IMR-90 (cell line): Measurements from ENCODE around the gene FSTL5. TPM values are rescaled to one million over a fixed set of nuclear protein-coding genes. Genes with fewer than 3 reads are reported as not detected.

Source experiments
- ATAC-seq: fragments of 200-7000 bp; cut with Tn5 transposase; 2 replicates; pipeline ENCODE4 v1.9.1; 2020; ENCODE audit warnings: low read depth, mild to moderate bottlenecking, moderate library complexity
- BruUV-seq: library from RNA; stranded (reverse); fragments of 400-500 nt; replicated peaks from 2 replicates; lab custom pipeline; 2021; lab: Mats Ljungman, UMichigan
- CTCF ChIA-PET: fragments of 300-600 bp; formaldehyde crosslinking; extraction: SDS; loops from one replicate; lab custom pipeline; 2021; ENCODE audit warnings: antibody characterized with exemption; lab: Yijun Ruan, JAX
- POLR2A ChIA-PET: fragments of 300-600 bp; sonication (Branson Sonifier 250); formaldehyde crosslinking; loops from one replicate; lab custom pipeline; 2022; ENCODE audit warnings: antibody characterized with exemption; ENCODE audit not compliant: unreplicated experiment; lab: Charles Lee
- DNase-seq: peaks from one replicate; pipeline ENCODE4 v3.0.0; 2013
- H2AFZ ChIP-seq: replicated peaks from 2 replicates; pipeline ENCODE3; 2013; ENCODE audit warnings: low read length, mild to moderate bottlenecking; ENCODE audit not compliant: poor library complexity
- H2AK5ac ChIP-seq: 2 replicates; pipeline ENCODE4 v1.6.1; 2013; ENCODE audit warnings: low read depth, low read length, inconsistent platforms
- H2AK9ac ChIP-seq: replicated peaks from 2 replicates; pipeline ENCODE3; 2013; ENCODE audit warnings: mild to moderate bottlenecking, low read depth, low read length, moderate library complexity; ENCODE audit not compliant: poor library complexity
- H2BK120ac ChIP-seq: 2 replicates; pipeline ENCODE4 v1.6.1; 2013; ENCODE audit warnings: low read depth, low read length, inconsistent platforms
- H2BK15ac ChIP-seq: 3 replicates; pipeline ENCODE4 v1.6.1; 2013; ENCODE audit warnings: low read depth, low read length, inconsistent platforms
- H2BK20ac ChIP-seq: 2 replicates; pipeline ENCODE4 v1.6.1; 2013; ENCODE audit warnings: low read depth, mild to moderate bottlenecking, inconsistent platforms, low read length, moderate library complexity
- H2BK5ac ChIP-seq: 2 replicates; pipeline ENCODE4 v1.6.1; 2013; ENCODE audit warnings: mild to moderate bottlenecking, low read depth, low read length, inconsistent platforms; ENCODE audit not compliant: poor library complexity, severe bottlenecking
- H3K14ac ChIP-seq: replicated peaks from 2 replicates; pipeline ENCODE4 v1.6.1; 2013; ENCODE audit warnings: low read depth, low read length, inconsistent platforms
- H3K18ac ChIP-seq: 2 replicates; pipeline ENCODE4 v1.6.1; 2013; ENCODE audit warnings: low read depth, low read length, control low read depth
- H3K23ac ChIP-seq: 2 replicates; pipeline ENCODE4 v1.6.1; 2013; ENCODE audit warnings: low read depth, low read length, inconsistent platforms
- H3K27ac ChIP-seq: 2 replicates; pipeline ENCODE4 v1.5.1; 2013; ENCODE audit warnings: mild to moderate bottlenecking, control low read depth, low read length; ENCODE audit not compliant: insufficient read depth
- H3K27me3 ChIP-seq: 2 replicates; pipeline ENCODE4 v1.6.1; 2013; ENCODE audit warnings: low read length; ENCODE audit not compliant: control insufficient read depth, insufficient read depth
- H3K36me3 ChIP-seq: 2 replicates; pipeline ENCODE4 v1.6.1; 2013; ENCODE audit warnings: low read length, mixed read lengths; ENCODE audit not compliant: control insufficient read depth, insufficient read depth
- H3K4ac ChIP-seq: 2 replicates; pipeline ENCODE4 v1.6.1; 2013; ENCODE audit warnings: low read depth, low read length, inconsistent platforms
- H3K4me1 ChIP-seq: 2 replicates; pipeline ENCODE4 v1.6.1; 2013; ENCODE audit warnings: low read length, mixed read lengths; ENCODE audit not compliant: control insufficient read depth, insufficient read depth
- H3K4me2 ChIP-seq: 2 replicates; pipeline ENCODE4 v1.6.1; 2013; ENCODE audit warnings: low read depth, mild to moderate bottlenecking, control low read depth, low read length, moderate library complexity
- H3K4me3 ChIP-seq: 2 replicates; pipeline ENCODE4 v1.5.1; 2013; ENCODE audit warnings: low read depth, mild to moderate bottlenecking, control low read depth, low read length, moderate library complexity; ENCODE audit not compliant: insufficient read depth
- H3K56ac ChIP-seq: 2 replicates; pipeline ENCODE4 v1.6.1; 2013; ENCODE audit warnings: low read length, inconsistent platforms; ENCODE audit not compliant: insufficient read depth; ENCODE audit errors: extremely low read depth
- H3K79me1 ChIP-seq, 2 experiments: 2 replicates each; pipeline ENCODE4 v1.6.1; 2013; ENCODE audit warnings: low read length in 2 of 2, inconsistent platforms in 1 of 2, low read depth in 1 of 2
- H3K9ac ChIP-seq: 2 replicates; pipeline ENCODE4 v1.6.1; 2013; ENCODE audit warnings: low read depth, low read length, control low read depth
- H3K9me1 ChIP-seq: 2 replicates; pipeline ENCODE4 v1.6.1; 2013; ENCODE audit warnings: low read length, inconsistent platforms; ENCODE audit not compliant: insufficient read depth
- H3K9me3 ChIP-seq: 2 replicates; pipeline ENCODE4 v1.6.1; 2013; ENCODE audit warnings: low read length; ENCODE audit not compliant: control insufficient read depth, insufficient read depth
- H4K20me1 ChIP-seq: 2 replicates; pipeline ENCODE4 v1.6.1; 2013; ENCODE audit warnings: low read length, inconsistent platforms; ENCODE audit not compliant: insufficient read depth
- H4K5ac ChIP-seq: 2 replicates; pipeline ENCODE4 v1.6.1; 2013; ENCODE audit warnings: mild to moderate bottlenecking, low read depth, low read length, control low read depth
- H4K8ac ChIP-seq, 2 experiments: 2 replicates each; pipeline ENCODE4 v1.6.1; 2013; ENCODE audit warnings: low read depth in 2 of 2, low read length in 2 of 2, control low read depth in 1 of 2, inconsistent platforms in 1 of 2
- H4K91ac ChIP-seq: 2 replicates; pipeline ENCODE4 v1.6.1; 2013; ENCODE audit warnings: low read depth, low read length, inconsistent platforms; ENCODE audit not compliant: insufficient read depth
- FOS ChIP-seq: fragments of 150-350 bp; IDR thresholded peaks from 2 replicates; pipeline ENCODE4 v1.6.1; 2016; ENCODE audit warnings: low read depth, low read length
- MAZ ChIP-seq: IDR thresholded peaks from 2 replicates; pipeline ENCODE4 v1.6.1; 2012; ENCODE audit warnings: low read depth, mild to moderate bottlenecking, low read length, improper control_type of control experiment, moderate library complexity, borderline replicate concordance
- MXI1 ChIP-seq: IDR thresholded peaks from 2 replicates; pipeline ENCODE4 v1.6.1; 2012; ENCODE audit warnings: low read depth, mild to moderate bottlenecking, low read length, moderate library complexity, borderline replicate concordance
- NFE2L2 ChIP-seq: fragments of 150-350 bp; IDR thresholded peaks from 2 replicates; pipeline ENCODE4 v1.6.1; 2016; ENCODE audit warnings: low read depth, mild to moderate bottlenecking, low read length
- POLR2A ChIP-seq: IDR thresholded peaks from 2 replicates; pipeline ENCODE4 v1.6.1; 2012; ENCODE audit warnings: mild to moderate bottlenecking, low read depth, low read length
- RCOR1 ChIP-seq: IDR thresholded peaks from 2 replicates; pipeline ENCODE4 v1.6.1; 2012; ENCODE audit warnings: mild to moderate bottlenecking, low read length, improper control_type of control experiment; ENCODE audit not compliant: insufficient replicate concordance
- WGBS, 2 experiments: methylation state at CpG; one replicate each; pipeline versions ENCODE4 v1.1.5 to v1.1.7; 2013; ENCODE audit warnings: missing lambda C conversion rate in 2 of 2; ENCODE audit not compliant: insufficient read length in 1 of 2; ENCODE audit errors: extremely low coverage in 2 of 2; 5-methylcytosine and 5-hydroxymethylcytosine counted together
- dilution Hi-C: fragments of 300-500 bp; cut with HindIII; formaldehyde crosslinking; loops from one replicate; pipeline ENCODE4 v1.14.3; 2018; ENCODE audit warnings: low sequenced_read_pairs; ENCODE audit not compliant: unreplicated experiment
- in situ Hi-C: fragments of 300-500 bp; cut with MboI; formaldehyde crosslinking; loops from 3 replicates; pipeline ENCODE4 v1.14.3; 2019; ENCODE audit warnings: low sequenced_read_pairs, inconsistent platforms, mixed read lengths
- intact Hi-C: fragments of 100-400 bp; cut with micrococcal nuclease; formaldehyde crosslinking; loops from 2 replicates; pipeline ENCODE4 v1.10.0; 2022
- polyA plus RNA-seq, 3 experiments: library from polyadenylated mRNA; depleted of rRNA; stranded (reverse); fragments of >200 nt; gene quantifications; 2 replicates each; pipeline ENCODE4 v1.2.3, GENCODE V29; 2012; ENCODE audit warnings: low replicate concordance in 1 of 3
- total RNA-seq: library from RNA; depleted of rRNA; stranded (reverse); fragments of >200 nt; gene quantifications from 2 replicates; pipeline ENCODE4 v1.2.3, GENCODE V29; 2012
- TF ChIP-seq, protein P1 (sequence below): fragments of 150-350 bp; IDR thresholded peaks from 2 replicates; pipeline ENCODE4 v1.6.1; 2016; ENCODE audit warnings: low read depth, mild to moderate bottlenecking, low read length, moderate library complexity, borderline replicate concordance
- TF ChIP-seq, protein P2 (sequence below): conservative IDR thresholded peaks from 2 replicates; pipeline ENCODE4 v1.5.1; 2012; ENCODE audit warnings: mild to moderate bottlenecking, low read depth, low read length, improper control_type of control experiment

FSTL5 gene
- total and polyA plus RNA-seq, 2 of the 4 experiments (the other 2 are of a cell fraction): under 0.01 TPM; not detected in 1

DNA sequence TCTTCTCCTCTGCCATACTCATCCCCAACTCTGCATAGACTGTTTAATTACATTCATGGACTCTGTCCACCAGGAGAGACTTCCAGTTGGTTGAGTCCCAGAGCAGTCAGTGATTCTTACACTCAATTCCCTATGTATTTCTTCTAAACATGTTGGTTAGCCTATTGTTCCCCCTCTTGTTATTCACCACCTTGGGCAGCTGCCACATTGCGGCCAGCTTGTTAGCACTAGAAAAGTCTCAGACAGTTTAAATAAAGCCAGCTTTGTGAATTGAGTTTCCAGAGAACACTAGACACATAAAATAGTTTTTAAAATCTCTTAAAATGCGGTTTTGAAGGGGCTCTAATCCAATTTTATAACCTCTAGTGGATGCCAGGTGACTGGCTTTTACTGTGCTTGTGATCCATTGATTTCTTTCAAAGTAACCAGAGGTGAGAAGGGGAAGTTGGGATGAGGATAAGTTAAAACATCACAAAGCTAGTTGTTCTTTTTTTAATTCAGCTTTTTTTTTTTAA is 827.7 kb downstream of the FSTL5 start:
- no peaks in the 10 kb centered on the region for H3K4me1 ChIP-seq
- BruUV-seq: no TSS peak
- H4K20me1 ChIP-seq: no peaks in the 10 kb centered on the region
- ChIA-PET CTCF (no interaction called here), POLR2A (no interaction called here)
- H3K9me3 ChIP-seq: peaks cover 12% of the 10 kb centered on the region
- H2BK120ac ChIP-seq: no peak overlapping the region
- ATAC-seq (no peak), DNase-seq (no peak)
- H2BK15ac ChIP-seq: no peak overlapping the region
- no peak overlapping the region for H2BK20ac ChIP-seq
- H4K8ac ChIP-seq: no peak overlapping the region
- no peak overlapping the region for H4K5ac ChIP-seq
- no peak overlapping the region for H3K18ac ChIP-seq
- H3K4ac ChIP-seq: no peak overlapping the region
- no peak overlapping the region for H2AK9ac ChIP-seq
- no peak overlapping the region for H2AK5ac ChIP-seq
- dilution Hi-C loops (no loop called here), intact Hi-C loops (no loop called here), in situ Hi-C loops (no loop called here)
- H2AFZ ChIP-seq: no peak overlapping the region
- H3K27ac ChIP-seq: no peak overlapping the region
- no peak overlapping the region for H2BK5ac ChIP-seq
- no peak overlapping the region for H3K4me3 ChIP-seq
- WGBS, 2 experiments: no CpG with 5 or more reads among the region's 2 CpGs
- no peak overlapping the region for H3K14ac ChIP-seq
- H3K36me3 ChIP-seq: no peaks in the 10 kb centered on the region
- H3K9ac ChIP-seq: no peak overlapping the region
- H4K91ac ChIP-seq: no peak overlapping the region
- no peaks in the 10 kb centered on the region for H3K9me1 ChIP-seq
- no peak overlapping the region for H3K56ac ChIP-seq
- H3K23ac ChIP-seq: no peak overlapping the region
- TF ChIP-seq POLR2A: no peak
- TF ChIP-seq FOS: no peak
- TF ChIP-seq MXI1: no peak
- no peak for TF ChIP-seq MAZ
- TF ChIP-seq, protein P1, sequence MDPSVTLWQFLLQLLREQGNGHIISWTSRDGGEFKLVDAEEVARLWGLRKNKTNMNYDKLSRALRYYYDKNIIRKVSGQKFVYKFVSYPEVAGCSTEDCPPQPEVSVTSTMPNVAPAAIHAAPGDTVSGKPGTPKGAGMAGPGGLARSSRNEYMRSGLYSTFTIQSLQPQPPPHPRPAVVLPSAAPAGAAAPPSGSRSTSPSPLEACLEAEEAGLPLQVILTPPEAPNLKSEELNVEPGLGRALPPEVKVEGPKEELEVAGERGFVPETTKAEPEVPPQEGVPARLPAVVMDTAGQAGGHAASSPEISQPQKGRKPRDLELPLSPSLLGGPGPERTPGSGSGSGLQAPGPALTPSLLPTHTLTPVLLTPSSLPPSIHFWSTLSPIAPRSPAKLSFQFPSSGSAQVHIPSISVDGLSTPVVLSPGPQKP: no peak
- no peak for TF ChIP-seq RCOR1
- TF ChIP-seq, protein P2, sequence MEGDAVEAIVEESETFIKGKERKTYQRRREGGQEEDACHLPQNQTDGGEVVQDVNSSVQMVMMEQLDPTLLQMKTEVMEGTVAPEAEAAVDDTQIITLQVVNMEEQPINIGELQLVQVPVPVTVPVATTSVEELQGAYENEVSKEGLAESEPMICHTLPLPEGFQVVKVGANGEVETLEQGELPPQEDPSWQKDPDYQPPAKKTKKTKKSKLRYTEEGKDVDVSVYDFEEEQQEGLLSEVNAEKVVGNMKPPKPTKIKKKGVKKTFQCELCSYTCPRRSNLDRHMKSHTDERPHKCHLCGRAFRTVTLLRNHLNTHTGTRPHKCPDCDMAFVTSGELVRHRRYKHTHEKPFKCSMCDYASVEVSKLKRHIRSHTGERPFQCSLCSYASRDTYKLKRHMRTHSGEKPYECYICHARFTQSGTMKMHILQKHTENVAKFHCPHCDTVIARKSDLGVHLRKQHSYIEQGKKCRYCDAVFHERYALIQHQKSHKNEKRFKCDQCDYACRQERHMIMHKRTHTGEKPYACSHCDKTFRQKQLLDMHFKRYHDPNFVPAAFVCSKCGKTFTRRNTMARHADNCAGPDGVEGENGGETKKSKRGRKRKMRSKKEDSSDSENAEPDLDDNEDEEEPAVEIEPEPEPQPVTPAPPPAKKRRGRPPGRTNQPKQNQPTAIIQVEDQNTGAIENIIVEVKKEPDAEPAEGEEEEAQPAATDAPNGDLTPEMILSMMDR: no peak
- no peak for TF ChIP-seq NFE2L2
- no peaks in the 10 kb centered on the region for H3K79me1 ChIP-seq
- no peaks in the 10 kb centered on the region for H3K27me3 ChIP-seq
- H3K4me2 ChIP-seq: no peak overlapping the region
